GF-D8 (cell line): Measurements from ENCODE around the gene RTF1.

Experiments
- DNase-seq: peaks from one replicate; lab custom pipeline; 2025; lab: John Stamatoyannopoulos, UW

The RTF1 gene

GRCh38 chr15:41506796-41507341 is 90.0 kb downstream of the RTF1 start:
- no peak for DNase-seq

- DNase-seq, result no peak
Observed at GRCh38 chr15:41507820-41508290, 91.0 kb downstream of the RTF1 start.

GRCh38 chr15:41510728-41511127 is 93.8 kb downstream of the RTF1 start:
- DNase-seq, result no peak

- DNase-seq, result no peak
Observed at GRCh38 chr15:41511331-41511898, 94.5 kb downstream of the RTF1 start.

- DNase-seq, result no peak
Observed at GRCh38 chr15:41511899-41512369, 95.0 kb downstream of the RTF1 start.

- no peak for DNase-seq
Observed at GRCh38 chr15:41512512-41512939, 95.6 kb downstream of the RTF1 start.

- DNase-seq, result no peak
Observed at GRCh38 chr15:41512940-41513505, 96.1 kb downstream of the RTF1 start.

GRCh38 chr15:41513506-41514227 is 96.8 kb downstream of the RTF1 start, which contains the start of gene LTK:
Gene LTK (minus strand): TSS chr15:41513827. CDS start chr15:41513709, 118 bp downstream.
- no peak for DNase-seq

GRCh38 chr15:41517895-41518449 is 101.1 kb downstream of the RTF1 start:
- DNase-seq, result no peak

GRCh38 chr15:41520636-41521035 is 103.7 kb downstream of the RTF1 start:
- no peak for DNase-seq

- DNase-seq, result no peak
Observed at GRCh38 chr15:41521614-41522013, 104.7 kb downstream of the RTF1 start.

GRCh38 chr15:41523097-41523496 is 106.2 kb downstream of the RTF1 start:
- DNase-seq, result no peak

- no peak for DNase-seq
Observed at GRCh38 chr15:41530363-41530956, 113.6 kb downstream of the RTF1 start.
